PC-9 (cell line): ENCODE measurements around the gene GUCY1A2. TPM values are rescaled to one million over a fixed set of nuclear protein-coding genes. Genes with fewer than 3 reads are reported as not detected.

Experiments
- BruUV-seq: library from RNA; stranded (reverse); fragments of 400-500 nt; replicated peaks from 2 replicates; lab custom pipeline; 2021; lab: Mats Ljungman, UMichigan
- CTCF ChIA-PET: fragments of 300-600 bp; sonication (Branson Sonifier 250); formaldehyde crosslinking; loops from one replicate; lab custom pipeline; 2022; ENCODE audit warnings: antibody characterized with exemption; lab: Charles Lee
- POLR2A ChIA-PET: fragments of 300-600 bp; sonication (Branson Sonifier 250); formaldehyde crosslinking; loops from one replicate; lab custom pipeline; 2022; ENCODE audit warnings: antibody characterized with exemption; ENCODE audit not compliant: unreplicated experiment; lab: Charles Lee
- DNase-seq, 2 experiments: peaks; one replicate each; pipeline versions ENCODE4 v3.0.0 to v3.0.0-alpha.2; 2015 to 2022; ENCODE audit warnings: mixed read lengths in 1 of 2
- H2AFZ ChIP-seq: fragments of 200-600 bp; sonication (generic); 2 replicates; pipeline ENCODE4 v1.8.1; 2017; ENCODE audit warnings: antibody characterized with exemption
- H3F3A ChIP-seq: fragments of 200-600 bp; sonication (generic); 2 replicates; pipeline ENCODE4 v1.8.1; 2017; ENCODE audit warnings: antibody characterized with exemption, mild to moderate bottlenecking, low read depth; ENCODE audit not compliant: insufficient read depth
- H3K27ac ChIP-seq: fragments of 200-600 bp; sonication (generic); 2 replicates; pipeline ENCODE4 v1.6.1; 2016; ENCODE audit warnings: mixed run types
- H3K27me3 ChIP-seq: fragments of 200-600 bp; sonication (generic); 2 replicates; pipeline ENCODE4 v1.6.1; 2016; ENCODE audit warnings: low read depth, mixed run types; ENCODE audit not compliant: insufficient read depth
- H3K36me3 ChIP-seq: fragments of 200-600 bp; sonication (generic); 2 replicates; pipeline ENCODE4 v1.6.1; 2016; ENCODE audit warnings: low read depth, mixed run types
- H3K4me1 ChIP-seq: fragments of 200-600 bp; sonication (generic); replicated peaks from 2 replicates; pipeline ENCODE4 v1.6.1; 2016; ENCODE audit warnings: mixed run types; ENCODE audit not compliant: insufficient read depth
- H3K4me2 ChIP-seq: fragments of 200-600 bp; sonication (generic); 2 replicates; pipeline ENCODE4 v1.6.1; 2017; ENCODE audit warnings: mixed run types
- H3K4me3 ChIP-seq: fragments of 200-600 bp; sonication (generic); 2 replicates; pipeline ENCODE4 v1.6.1; 2016; ENCODE audit warnings: mixed run types
- H3K79me2 ChIP-seq: fragments of 200-600 bp; sonication (generic); 2 replicates; pipeline ENCODE4 v1.6.1; 2017; ENCODE audit warnings: low read depth, mixed run types
- H3K9me2 ChIP-seq: fragments of 200-600 bp; sonication (generic); 2 replicates; pipeline ENCODE4 v1.8.1; 2017; ENCODE audit warnings: mild to moderate bottlenecking; ENCODE audit not compliant: insufficient read depth
- H3K9me3 ChIP-seq: fragments of 200-600 bp; sonication (generic); 2 replicates; pipeline ENCODE4 v1.8.1; 2016; ENCODE audit warnings: low read depth; ENCODE audit not compliant: insufficient read depth
- H4K20me1 ChIP-seq: fragments of 200-600 bp; sonication (generic); 2 replicates; pipeline ENCODE4 v1.8.1; 2017; ENCODE audit not compliant: insufficient read depth
- EZH2 ChIP-seq: fragments of 200-600 bp; sonication (generic); IDR thresholded peaks from 2 replicates; pipeline ENCODE4 v1.8.0; 2017; ENCODE audit warnings: antibody characterized with exemption, low read depth
- intact Hi-C: fragments of 100-400 bp; cut with micrococcal nuclease; formaldehyde crosslinking; loops from one replicate; pipeline ENCODE4 v1.10.0; 2022; ENCODE audit not compliant: unreplicated experiment
- total RNA-seq: library from RNA; stranded (reverse); gene quantifications from 2 replicates; pipeline ENCODE4 v1.2.3, GENCODE V29; 2021
- TF ChIP-seq, protein P1 (sequence below): fragments of 200-600 bp; sonication (generic); conservative IDR thresholded peaks from 2 replicates; pipeline ENCODE4 v1.6.1; 2017; ENCODE audit warnings: mixed run types, antibody characterized with exemption, mild to moderate bottlenecking, moderate library complexity

Gene GUCY1A2
- total RNA-seq, 1 experiment from 2014 or later: not detected

GRCh38 chr11:106962995-106963394 lies 55.3 kb downstream of the GUCY1A2 start:
- Histone ChIP-seq H3K4me2 (no peak overlapping the region), H3K4me1 (peaks cover 21% of the 10 kb centered on the region), H3K9me3 (no peaks in the 10 kb centered on the region), H3K4me3 (no peak overlapping the region), H3K36me3 (no peaks in the 10 kb centered on the region), H3K27ac (no peak overlapping the region), H3K9me2 (no peaks in the 10 kb centered on the region), H2AFZ (no peak overlapping the region), H3K79me2 (no peaks in the 10 kb centered on the region), H3F3A (0 out of 2 replicates have a peak, but pooled peaks cover 5% of the 10 kb centered on the region), H4K20me1 (no peaks in the 10 kb centered on the region), H3K27me3 (no peaks in the 10 kb centered on the region)
- TF ChIP-seq, protein P1, sequence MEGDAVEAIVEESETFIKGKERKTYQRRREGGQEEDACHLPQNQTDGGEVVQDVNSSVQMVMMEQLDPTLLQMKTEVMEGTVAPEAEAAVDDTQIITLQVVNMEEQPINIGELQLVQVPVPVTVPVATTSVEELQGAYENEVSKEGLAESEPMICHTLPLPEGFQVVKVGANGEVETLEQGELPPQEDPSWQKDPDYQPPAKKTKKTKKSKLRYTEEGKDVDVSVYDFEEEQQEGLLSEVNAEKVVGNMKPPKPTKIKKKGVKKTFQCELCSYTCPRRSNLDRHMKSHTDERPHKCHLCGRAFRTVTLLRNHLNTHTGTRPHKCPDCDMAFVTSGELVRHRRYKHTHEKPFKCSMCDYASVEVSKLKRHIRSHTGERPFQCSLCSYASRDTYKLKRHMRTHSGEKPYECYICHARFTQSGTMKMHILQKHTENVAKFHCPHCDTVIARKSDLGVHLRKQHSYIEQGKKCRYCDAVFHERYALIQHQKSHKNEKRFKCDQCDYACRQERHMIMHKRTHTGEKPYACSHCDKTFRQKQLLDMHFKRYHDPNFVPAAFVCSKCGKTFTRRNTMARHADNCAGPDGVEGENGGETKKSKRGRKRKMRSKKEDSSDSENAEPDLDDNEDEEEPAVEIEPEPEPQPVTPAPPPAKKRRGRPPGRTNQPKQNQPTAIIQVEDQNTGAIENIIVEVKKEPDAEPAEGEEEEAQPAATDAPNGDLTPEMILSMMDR: no peak
- TF ChIP-seq EZH2: no peak
- no TSS peak for BruUV-seq
- no peak for DNase-seq
- ChIA-PET CTCF (no interaction called here), POLR2A (no interaction called here)
- intact Hi-C loops: no loop called here

DNA sequence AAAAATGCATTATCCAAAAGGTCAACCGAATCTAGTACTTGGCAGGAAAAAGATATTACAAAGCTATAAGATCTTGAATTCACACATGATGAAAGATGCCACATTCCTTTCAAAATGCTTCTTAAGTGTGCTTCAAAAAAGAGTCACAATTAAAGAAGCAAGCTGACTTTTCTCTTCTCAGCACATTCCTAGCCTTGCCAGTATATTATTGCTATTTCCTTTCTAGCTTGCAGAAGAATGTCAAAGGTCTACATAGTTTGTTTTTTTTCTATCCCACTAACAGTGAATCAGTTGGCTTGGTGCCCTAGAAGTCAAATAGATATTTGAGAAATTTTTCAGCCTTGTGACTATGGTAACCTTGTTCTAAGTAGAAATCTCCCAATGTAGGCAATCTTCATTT lies 56.8 kb downstream of the GUCY1A2 start:
- 0 out of 2 replicates have a peak, but pooled peaks cover 5% of the 10 kb centered on the region for H3F3A ChIP-seq
- no peaks in the 10 kb centered on the region for H3K9me3 ChIP-seq
- no peak overlapping the region; the same call in 1 of the 2 replicates for H2AFZ ChIP-seq
- POLR2A ChIA-PET: no interaction called here
- no peaks in the 10 kb centered on the region for H4K20me1 ChIP-seq
- intact Hi-C loops: no loop called here
- H3K4me2 ChIP-seq: peak overlapping the region; percentile 59
- H3K27ac ChIP-seq: peak overlapping the region; percentile 73
- H3K79me2 ChIP-seq: no peaks in the 10 kb centered on the region
- no peak for TF ChIP-seq EZH2
- TF ChIP-seq, protein P1: no peak
- H3K27me3 ChIP-seq: no peaks in the 10 kb centered on the region
- peak overlapping the region; percentile 4; the same call in 1 of the 2 replicates for H3K4me3 ChIP-seq
- H3K9me2 ChIP-seq: no peaks in the 10 kb centered on the region
- H3K4me1 ChIP-seq: peaks cover 21% of the 10 kb centered on the region
- peak in 1 of 2 experiments; percentile 83 for DNase-seq
- no TSS peak for BruUV-seq
- no peaks in the 10 kb centered on the region for H3K36me3 ChIP-seq
- CTCF ChIA-PET: no interaction called here

- POLR2A ChIA-PET: no interaction called here
- no peaks in the 10 kb centered on the region for H3K36me3 ChIP-seq
- peak overlapping the region; percentile 73 for H3K27ac ChIP-seq
- H2AFZ ChIP-seq: no peak overlapping the region; the same call in 1 of the 2 replicates
- intact Hi-C loops: no loop called here
- no peaks in the 10 kb centered on the region for H3K9me3 ChIP-seq
- H3F3A ChIP-seq: 0 out of 2 replicates have a peak, but pooled peaks cover 5% of the 10 kb centered on the region
- H3K4me3 ChIP-seq: peak overlapping the region; percentile 4; the same call in 1 of the 2 replicates
- no peaks in the 10 kb centered on the region for H3K79me2 ChIP-seq
- H3K27me3 ChIP-seq: no peaks in the 10 kb centered on the region
- TF ChIP-seq EZH2: no peak
- TF ChIP-seq, protein P1: no peak
- no peaks in the 10 kb centered on the region for H4K20me1 ChIP-seq
- peak overlapping the region; percentile 59 for H3K4me2 ChIP-seq
- CTCF ChIA-PET: no interaction called here
- H3K4me1 ChIP-seq: peaks cover 21% of the 10 kb centered on the region
- BruUV-seq: no TSS peak
- H3K9me2 ChIP-seq: no peaks in the 10 kb centered on the region
- peak in 1 of 2 experiments; percentile 66 for DNase-seq
These were observed 57.2 kb downstream of the GUCY1A2 start for GRCh38 chr11:106961048-106961447.
